Hematopoietic multipotent progenitor cell (in vitro differentiated cells): ENCODE measurements around the gene BORCS5. TPM values are rescaled to one million over a fixed set of nuclear protein-coding genes. Genes with fewer than 3 reads are reported as not detected.
"Not testable (repeated sequence)": the region's sequence is repeated elsewhere in the genome, so short reads cannot be mapped to it uniquely, and the experiment has no call there.

ENCODE experiments used
- DNase-seq, 3 donors: peaks; one replicate each; pipeline ENCODE4 v3.0.0-alpha.2; 2011 to 2015; ENCODE audit warnings: low read depth in 2 of 3, low spot score in 2 of 3
- total RNA-seq: library from RNA; depleted of rRNA; stranded (reverse); fragments of >200 nt; gene quantifications from one replicate; pipeline ENCODE4 v1.2.3, GENCODE V29; 2012

Gene BORCS5
- total RNA-seq, 1 donor = 21.0 TPM

DNA sequence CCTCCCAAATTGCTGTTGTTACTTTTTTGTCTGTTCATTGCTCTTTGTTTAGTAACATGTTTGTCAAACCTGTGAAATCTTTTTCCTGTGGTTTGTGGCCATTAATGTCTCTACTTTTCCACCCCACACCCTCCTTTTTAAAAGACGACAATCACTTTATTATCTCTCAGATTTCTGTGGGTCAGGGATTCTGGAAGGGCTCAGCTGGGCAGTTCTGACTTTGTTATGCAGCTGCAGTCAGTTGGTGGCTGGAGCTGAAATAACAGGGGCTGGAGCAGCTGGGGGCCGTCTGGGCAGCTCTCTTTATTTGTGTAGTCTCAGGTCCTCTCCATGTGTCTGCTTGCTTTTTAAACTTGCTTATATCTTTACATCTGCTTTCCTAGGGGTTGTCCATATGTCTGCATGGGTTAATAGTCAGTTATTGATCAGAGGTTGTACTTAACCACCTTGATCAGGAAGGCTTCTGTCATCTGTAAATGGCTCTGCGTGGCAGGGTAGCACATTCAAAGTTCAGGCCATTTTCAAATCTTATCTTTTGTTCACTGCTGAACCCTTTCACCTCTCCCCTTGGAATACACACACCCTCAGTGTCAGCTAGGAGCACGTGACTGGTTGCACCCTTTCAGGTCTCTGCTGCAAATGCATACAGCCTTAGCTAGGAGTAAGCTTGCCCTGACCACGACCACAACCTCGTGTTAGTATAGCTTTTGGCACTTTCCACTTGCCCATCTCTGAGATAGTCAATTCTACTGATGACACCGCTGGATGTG is 27.9 kb downstream of the BORCS5 start:
- no peak for DNase-seq

DNA sequence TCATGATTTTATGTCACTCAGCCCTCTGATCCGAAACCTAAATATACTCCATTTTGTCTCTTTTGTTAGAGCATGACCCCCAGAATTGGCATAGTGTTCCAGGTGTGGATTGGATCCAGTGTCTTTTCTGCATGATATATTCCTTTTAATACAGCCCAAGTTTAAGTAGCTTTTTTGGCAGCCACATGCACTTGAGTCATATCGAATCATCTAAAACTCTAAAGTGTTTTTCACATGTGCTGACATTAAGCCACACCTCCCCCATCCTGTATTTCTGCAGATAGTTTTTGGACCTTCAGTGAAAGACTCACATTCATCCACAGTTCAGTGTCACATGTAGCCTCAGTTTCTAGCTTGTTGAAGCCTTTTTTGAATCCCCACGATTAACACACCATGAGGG is 30.6 kb downstream of the BORCS5 start:
- no peak for DNase-seq

DNA sequence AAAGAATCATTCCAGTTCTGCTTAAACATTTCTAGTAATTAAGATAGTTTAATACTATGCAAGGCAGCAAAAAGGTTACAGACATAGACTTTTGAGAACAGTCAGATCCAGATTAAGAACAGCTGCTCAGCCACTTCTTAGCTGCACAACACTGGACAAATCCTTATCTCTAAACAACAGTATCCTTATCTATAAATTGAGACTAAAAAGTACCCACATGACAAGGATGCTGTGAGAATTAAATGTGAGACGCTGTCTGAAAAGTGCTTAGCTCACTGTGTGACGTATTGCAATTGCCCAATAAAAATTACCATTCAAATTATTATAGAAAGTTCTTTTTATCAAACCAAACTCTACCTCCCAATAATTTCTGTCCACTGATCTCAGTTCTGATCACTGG is 35.5 kb downstream of the BORCS5 start:
- DNase-seq = peak in 2 of 3 donors; percentile 27 to 76

DNA sequence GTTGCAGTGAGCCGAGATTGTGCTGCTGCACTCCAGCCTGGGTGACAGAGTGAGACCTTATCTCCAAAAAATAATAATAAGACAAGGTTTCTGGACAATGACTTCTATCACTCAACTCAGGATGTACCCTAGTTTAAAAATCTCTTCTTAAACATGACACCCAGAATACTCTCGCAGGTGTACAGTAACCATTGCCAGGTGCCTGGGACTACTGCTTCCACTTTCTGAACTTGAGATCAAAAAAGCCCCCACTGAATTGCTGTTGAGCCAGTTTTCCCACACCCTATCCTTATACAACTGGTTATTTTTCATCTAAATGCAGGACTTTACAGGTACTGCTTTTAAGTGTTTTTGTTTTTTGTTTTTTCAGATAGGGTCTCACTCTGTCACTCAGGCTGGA is 36.3 kb downstream of the BORCS5 start:
- DNase-seq = no peak

DNA sequence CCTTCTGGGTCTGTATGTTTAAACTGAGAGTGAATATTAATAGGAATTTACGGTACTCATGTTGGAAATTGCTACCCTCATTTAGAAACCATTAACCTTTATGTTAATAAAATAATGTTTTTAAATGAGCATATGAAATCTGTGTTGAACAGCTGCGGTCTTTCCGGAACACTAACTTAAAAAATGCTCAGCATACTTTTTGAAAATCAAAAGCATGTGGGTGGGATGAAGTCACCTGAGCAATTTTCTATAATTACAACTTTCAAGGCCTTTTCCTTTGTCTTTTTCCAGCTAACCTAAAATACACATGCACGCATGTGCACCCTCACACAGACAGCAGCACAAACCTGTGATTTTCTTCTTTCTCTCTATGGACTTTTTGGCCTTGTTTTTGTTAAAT is 39.8 kb downstream of the BORCS5 start:
- DNase-seq = no peak

DNA sequence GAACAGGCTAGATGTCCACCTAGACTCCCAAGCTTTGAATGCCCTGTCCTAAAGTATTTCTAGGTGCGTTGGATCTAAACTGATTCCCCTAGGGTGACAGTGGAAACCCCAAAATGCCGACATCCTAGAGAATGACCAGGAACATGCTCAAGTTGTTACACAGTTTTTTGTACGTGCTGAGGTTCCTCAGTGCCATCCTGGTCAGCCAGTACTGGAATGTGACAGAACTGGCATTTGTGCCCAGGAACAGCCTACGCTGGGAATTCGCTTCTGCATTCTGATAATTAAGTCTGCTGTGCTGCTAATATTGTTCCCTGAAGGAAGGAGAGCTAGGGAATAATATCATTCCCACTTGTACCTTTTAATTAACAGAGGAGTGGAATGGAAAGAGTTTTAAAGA is 40.3 kb downstream of the BORCS5 start:
- no peak for DNase-seq

DNA sequence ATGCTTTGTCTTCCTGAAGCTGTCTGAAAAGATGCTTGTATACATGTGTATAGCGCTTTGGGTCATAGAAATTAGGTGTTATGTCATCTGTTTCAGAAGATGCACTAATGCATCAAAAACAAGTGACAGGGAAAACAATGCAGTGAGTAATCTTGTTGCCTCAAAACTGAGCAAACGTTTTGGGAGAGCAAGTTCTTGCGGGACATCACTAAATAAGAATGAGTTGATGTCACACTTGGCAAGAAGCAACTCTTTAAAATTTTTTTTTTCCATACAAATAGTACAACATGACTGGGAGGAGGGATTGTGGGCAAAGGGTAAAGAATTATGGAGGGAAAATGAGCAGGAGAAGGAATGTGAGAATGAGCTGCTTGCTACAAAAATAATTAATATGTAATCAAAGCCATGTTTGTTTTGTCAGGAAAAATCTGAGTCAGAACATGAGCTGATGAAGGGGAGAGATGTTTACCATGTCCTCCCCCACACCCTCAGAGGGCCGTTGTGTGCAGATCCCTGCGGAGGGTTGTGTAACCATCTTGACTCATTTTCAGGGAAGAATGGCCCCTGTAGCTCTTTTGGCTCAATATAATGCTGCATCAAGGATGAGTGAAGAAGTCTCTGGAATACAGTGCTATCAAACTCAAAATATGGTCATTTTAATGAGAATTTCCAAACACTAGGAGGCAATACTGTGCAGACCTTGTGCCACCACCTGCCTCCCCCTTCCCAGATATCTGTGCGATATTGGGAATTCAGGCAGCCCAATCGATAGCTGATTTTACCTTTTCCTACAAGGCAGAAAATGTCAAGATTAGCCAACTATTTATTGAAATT is 41.4 kb downstream of the BORCS5 start:
- no peak for DNase-seq

DNA sequence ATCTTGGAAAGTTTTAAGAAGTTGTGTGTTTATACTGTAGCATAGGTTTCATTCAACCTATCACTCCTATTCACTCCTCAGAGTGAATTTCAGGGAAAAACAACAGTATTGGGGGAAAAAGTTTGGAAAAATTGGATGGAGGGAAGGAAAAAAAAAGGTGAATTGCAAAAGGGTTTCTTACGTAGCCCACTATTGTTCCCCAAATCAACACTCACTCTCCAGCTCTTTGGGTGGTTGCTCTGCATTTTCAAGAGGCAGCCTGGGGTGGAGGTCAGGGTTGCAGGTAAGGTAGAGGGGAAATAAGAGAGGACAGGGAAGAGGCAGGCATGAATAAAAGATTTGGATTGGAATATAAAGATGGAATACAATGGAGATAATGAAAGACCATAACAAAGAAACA is 42.3 kb downstream of the BORCS5 start:
- DNase-seq = no peak

DNA sequence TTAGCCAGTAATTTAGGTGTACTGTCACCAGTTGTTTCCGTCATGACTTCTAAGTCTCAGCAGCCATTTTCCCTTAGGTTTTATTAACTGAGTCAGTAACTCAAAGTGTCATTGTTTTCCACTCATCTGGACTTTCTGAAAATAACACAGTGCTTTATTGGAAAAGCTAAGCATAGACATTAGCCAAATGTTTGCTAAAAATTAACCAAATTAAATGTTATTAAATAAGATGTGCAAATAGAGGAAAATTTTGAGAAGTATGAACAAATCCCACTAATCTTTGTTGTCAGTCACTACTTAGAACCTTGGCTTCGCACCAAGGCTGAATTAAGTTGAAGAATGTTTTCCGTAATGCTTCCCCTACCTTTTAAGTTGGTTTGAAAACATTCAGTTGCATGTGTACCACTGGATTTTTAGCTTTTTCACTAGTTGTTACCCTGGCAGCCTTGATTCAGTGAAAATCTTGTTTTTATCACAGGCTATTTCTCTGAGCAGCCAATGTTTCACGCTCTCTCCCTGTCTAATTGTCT is 43.0 kb downstream of the BORCS5 start:
- DNase-seq = no peak

DNA sequence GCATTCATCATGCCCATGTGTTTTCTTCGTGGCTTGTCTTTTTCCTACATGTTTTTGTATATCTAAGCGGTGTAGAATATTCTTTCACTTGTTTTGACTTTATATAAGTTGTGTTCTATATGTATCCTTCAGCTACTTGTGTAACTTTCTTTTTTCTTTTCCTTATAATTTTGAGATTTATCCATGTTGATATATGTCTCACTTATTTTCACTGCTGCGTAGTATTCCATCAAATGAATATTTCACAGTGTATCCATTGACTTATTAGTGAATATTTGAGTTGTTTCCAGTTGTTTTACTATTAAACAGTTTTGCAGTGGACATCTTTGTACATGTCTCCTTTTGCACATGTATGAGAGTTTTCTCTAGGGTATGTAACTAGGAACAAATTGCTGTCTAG is 43.9 kb downstream of the BORCS5 start:
- DNase-seq = no peak

DNA sequence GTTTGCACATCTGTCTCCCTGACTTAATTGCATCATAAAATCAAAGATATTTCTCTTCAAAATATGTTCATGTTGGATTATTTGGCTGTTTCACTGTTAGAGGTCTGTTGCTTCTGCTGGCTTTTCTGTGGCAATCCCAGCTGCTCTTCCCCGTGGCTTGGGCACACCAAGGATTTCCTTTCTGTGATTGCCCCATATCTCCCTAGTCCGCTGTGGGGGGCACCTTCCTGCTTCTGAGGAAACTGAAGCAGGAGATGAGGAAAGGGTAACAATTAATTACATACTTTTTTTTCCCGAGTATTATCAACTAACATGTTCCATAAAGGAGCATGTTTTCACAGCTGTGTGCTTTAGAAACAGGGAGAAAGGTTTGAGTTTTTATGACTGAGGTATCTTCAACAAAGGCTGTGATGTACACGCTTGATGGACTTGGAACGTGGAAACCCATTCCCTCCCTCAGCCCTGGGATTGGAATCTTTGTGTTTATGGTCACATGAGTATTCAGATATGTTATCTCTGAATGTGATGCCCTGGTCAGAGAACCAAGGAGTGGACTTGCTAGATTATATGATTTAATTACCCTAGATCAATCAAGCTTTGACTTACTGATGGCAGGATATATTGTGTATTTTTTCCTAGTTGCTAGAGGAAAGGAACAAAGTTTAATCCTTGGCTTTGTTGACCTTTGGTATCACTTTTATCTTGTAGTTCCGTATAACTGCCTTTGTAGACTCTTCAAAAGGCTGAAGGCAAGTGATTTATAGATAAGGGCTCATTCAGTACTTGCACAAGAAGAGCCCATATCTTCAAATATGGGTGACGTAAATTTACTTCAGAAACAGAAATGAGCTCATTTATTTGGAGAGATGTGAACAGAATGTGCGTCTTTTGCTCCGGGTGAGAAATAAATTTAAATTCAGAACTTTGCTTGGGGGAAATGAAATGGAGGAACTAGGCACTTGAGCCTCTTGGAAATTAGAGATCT is 46.7 kb downstream of the BORCS5 start:
- DNase-seq = no peak

DNA sequence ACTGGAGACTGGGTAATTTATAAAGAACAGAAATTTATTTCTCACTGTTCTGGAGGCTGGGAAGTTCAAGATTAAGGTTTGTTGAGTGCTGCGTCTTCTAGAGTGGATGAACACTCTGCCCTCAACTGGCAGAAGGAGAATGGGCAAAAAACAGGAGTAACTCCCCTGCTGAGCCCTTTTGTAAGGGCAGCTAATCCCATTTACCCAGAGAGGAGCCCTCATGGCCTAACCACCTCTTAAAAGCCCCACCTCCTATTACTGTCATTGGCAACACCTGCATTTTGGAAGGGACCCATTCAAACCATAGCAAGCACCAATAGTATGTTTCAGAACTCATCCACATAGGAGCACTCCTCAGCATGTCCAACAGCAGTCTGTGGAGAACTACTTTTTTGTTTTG is 47.4 kb downstream of the BORCS5 start:
- DNase-seq = no peak

DNA sequence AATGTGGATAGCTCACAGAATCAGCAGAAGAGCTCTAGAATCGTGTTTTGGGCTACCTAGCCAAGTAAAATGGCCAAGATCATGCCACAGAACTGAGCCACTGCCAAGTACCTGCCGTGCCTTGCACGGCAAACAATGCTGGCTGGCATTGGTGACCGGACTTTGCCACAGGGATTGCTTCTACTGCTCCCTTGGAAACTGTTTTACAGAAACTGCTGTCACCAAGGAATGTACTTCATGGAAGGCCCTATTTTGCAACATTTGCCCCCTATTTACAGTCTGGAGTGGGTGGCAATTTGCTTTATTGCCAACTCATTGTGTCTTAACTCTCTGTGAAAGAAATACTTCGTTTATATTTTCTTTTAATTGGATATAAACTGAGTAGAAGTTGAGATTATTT is 49.0 kb downstream of the BORCS5 start:
- no peak for DNase-seq

DNA sequence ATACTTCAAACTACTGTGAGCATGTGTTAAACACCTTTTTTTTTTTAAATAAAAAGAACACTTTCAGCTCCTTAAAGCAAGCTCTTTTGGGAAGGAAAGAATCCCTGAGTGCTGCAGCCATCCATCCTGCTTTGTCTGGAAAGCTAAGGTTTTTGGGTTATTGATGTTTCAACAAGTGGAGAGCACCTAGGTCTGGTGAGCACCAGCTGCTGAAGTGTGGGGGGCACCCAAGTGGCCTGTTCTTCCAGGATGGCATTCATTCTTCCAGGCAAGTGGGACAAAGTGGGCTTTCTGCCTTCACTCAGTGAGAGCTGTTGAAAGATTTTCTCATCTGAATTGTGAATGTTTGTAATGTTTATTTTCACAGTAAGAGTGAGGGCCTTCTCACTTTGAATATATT is 49.9 kb downstream of the BORCS5 start:
- no peak for DNase-seq

DNA sequence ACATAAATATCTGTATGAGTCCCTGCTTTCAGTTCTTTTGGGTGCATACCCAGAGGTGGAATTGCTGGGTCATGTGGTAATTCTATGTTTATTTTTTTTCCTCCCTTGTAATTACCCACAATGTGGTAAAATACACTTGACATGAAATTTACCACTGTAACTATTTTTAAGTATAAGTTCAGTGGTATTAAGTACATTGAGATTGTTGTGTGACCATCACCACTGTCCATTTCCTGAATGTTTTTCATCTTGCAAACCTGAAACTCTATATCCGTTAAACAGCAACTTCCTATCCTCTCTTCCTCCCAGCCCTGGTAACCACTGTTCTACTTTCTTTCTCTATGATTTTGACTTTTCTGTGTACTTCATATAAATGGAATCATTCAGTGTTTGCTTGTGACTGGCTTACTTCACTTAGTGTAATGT is 51.4 kb downstream of the BORCS5 start:
- no peak for DNase-seq

DNA sequence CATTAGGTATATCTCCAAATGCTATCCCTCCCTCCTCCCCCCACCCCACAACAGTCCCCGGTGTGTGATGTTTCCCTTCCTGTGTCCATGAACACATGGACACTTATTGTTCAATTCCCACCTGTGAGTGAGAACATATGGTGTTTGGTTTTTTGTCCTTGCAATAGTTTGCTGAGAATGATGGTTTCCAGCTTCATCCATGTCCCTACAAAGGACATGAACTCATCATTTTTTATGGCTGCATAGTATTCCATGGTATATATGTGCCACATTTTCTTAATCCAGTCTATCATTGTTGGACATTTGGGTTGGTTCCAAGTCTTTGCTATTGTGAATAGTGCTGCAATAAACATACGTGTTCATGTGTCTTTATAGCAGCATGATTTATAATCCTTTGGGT is 52.5 kb downstream of the BORCS5 start:
- DNase-seq = not testable (repeated sequence)

DNA sequence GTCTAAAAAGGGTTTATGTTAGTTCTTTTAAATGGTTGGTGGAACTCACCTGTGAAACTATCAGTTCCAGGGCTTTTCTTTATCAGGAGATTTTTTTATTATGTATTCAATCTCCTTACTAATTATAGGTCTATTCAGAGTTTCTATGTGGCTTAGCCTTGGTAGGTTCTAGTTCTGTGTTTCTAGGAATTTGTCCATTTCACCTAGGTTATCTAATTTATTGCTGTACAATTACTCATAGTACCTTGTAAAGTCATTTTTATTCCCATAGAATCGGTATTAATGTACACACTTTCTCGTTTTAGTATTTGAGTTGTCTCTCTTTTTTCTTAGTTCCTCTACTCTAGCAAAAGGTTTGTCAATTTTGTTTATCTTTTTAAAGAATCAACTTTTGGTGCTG is 59.0 kb downstream of the BORCS5 start:
- DNase-seq = no peak

DNA sequence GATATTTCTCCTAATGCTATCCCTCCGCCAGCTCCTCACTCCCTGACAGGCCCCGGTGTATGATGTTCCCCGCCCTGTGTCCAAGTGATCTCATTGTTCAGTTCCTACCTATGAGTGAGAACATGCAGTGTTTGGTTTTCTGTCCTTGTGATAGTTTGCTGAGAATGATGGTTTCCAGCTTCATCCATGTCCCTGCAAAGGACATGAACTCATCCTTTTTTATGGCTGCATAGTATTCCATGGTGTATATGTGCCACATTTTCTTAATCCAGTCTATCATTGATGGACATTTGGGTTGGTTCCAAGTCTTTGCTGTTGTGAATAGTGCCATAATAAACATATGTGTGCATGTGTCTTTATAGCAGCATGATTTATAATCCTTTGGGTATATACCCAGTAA is 62.3 kb downstream of the BORCS5 start:
- not testable (repeated sequence) for DNase-seq

DNA sequence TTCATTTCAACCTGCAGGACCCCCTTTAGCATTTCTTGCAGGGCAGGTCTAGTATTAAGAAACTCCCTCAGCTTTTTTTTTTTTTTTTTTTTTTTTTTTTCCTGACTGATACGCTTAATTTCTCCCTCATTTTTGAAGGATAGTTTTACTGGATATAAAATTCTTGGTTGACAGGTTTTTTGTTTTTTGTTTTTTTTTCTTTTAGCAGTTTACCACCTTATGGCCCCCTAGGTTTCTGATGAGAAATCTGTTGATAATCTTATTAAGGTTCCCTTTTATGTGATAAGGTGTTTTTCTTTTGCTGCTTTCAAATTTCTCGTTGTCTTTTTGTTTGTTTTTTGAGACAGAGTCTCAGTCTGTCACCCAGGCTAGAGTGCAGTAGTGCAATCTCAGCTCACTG is 66.5 kb downstream of the BORCS5 start:
- DNase-seq = peak in 1 of 3 donors; percentile 27

DNA sequence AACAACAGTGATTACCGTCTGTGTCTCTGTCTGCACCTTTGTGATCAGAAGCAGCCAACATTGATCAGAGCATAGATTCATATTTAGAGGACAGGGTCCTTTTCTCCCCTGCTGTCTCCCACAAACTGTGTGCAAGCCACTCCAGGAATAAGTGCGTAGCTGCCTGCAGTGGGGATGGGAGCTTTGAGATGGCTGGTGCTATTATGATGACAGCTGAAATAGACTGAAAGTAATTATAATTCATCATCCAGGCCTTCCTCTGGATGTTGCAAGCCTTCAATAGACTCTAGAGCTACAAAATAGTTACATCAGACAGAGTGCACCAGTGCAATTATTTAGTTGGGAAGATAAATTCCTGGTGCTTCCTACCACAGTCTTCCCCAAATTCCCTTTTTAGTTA is 68.1 kb downstream of the BORCS5 start:
- DNase-seq = no peak

DNA sequence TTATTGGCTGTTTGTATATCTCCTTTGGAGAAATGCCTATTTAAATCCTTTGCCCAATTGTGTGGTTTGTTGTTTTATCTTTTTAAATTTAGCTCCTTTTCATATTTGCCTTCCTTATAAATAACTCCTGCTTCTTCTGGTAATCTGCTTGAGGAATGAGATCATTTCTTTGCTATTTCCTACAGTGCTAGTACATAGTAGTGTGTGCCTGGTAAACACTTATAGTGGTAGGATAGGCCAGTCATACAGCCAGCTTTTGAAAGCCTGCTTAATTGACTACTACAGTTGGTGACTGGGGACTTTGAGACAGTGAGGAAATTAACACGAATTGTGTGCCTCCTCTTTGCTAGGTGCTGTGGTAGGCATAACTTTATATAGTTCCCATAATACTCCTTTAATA is 68.7 kb downstream of the BORCS5 start:
- no peak for DNase-seq
